Measurements from ENCODE around the gene CFAP221.

Gene CFAP221

GRCh38 chr2:119672161-119672862, 128.1 kb downstream of the CFAP221 start:
- no peak for DNase-seq (ENCODE audit: low read depth)
- H3K27me3 ChIP-seq (replicated peaks; ENCODE audit: control insufficient read depth, insufficient read depth, low read length) = peaks cover 9% of the 10 kb centered on the region
- no peaks in the 10 kb centered on the region for H3K9me3 ChIP-seq (ENCODE audit: control insufficient read depth, low read length)

GRCh38 chr2:119673796-119674195, 129.5 kb downstream of the CFAP221 start:
- no peak for DNase-seq (ENCODE audit: low read depth)
- Histone ChIP-seq H3K36me3 (ENCODE audit: control insufficient read depth, insufficient read depth, low read length, severe bottlenecking) (no peaks in the 10 kb centered on the region), H3K27me3 (replicated peaks; ENCODE audit: control insufficient read depth, insufficient read depth, low read length) (peaks cover 9% of the 10 kb centered on the region), H3K9ac (ENCODE audit: low read length) (no peak overlapping the region), H3K9me3 (ENCODE audit: control insufficient read depth, low read length) (no peaks in the 10 kb centered on the region), H3K4me1 (ENCODE audit: control insufficient read depth, insufficient read depth, low read length) (no peaks in the 10 kb centered on the region), H3K4me3 (ENCODE audit: low read length) (no peak overlapping the region)

More at GRCh38 chr2:119672161-119672862, 128.1 kb downstream of the CFAP221 start:
- Histone ChIP-seq H3K4me1 (ENCODE audit: control insufficient read depth, insufficient read depth, low read length) (no peaks in the 10 kb centered on the region), H3K4me3 (ENCODE audit: low read length) (no peak overlapping the region), H3K36me3 (ENCODE audit: control insufficient read depth, insufficient read depth, low read length, severe bottlenecking) (no peaks in the 10 kb centered on the region), H3K9ac (ENCODE audit: low read length) (no peak overlapping the region)

- H3K27me3 ChIP-seq (replicated peaks; ENCODE audit: control insufficient read depth, insufficient read depth, low read length) = peaks cover 9% of the 10 kb centered on the region
- H3K4me1 ChIP-seq (ENCODE audit: control insufficient read depth, insufficient read depth, low read length) = peaks cover 5% of the 10 kb centered on the region
- H3K4me3 ChIP-seq (ENCODE audit: low read length) = no peak overlapping the region
- no peak overlapping the region for H3K9ac ChIP-seq (ENCODE audit: low read length)
- no peaks in the 10 kb centered on the region for H3K36me3 ChIP-seq (ENCODE audit: control insufficient read depth, insufficient read depth, low read length, severe bottlenecking)
- no peak for DNase-seq (ENCODE audit: low read depth)
- H3K9me3 ChIP-seq (ENCODE audit: control insufficient read depth, low read length) = no peaks in the 10 kb centered on the region
Measured at GRCh38 chr2:119674711-119675500, 130.7 kb downstream of the CFAP221 start.

- DNase-seq (ENCODE audit: low read depth) = no peak
- H3K9ac ChIP-seq (ENCODE audit: low read length) = no peak overlapping the region
- peaks cover 6% of the 10 kb centered on the region for H3K36me3 ChIP-seq (ENCODE audit: control insufficient read depth, insufficient read depth, low read length, severe bottlenecking)
- peaks cover 9% of the 10 kb centered on the region for H3K27me3 ChIP-seq (replicated peaks; ENCODE audit: control insufficient read depth, insufficient read depth, low read length)
- peak overlapping the region; percentile 85 for H3K4me3 ChIP-seq (ENCODE audit: low read length)
- H3K9me3 ChIP-seq (ENCODE audit: control insufficient read depth, low read length) = no peaks in the 10 kb centered on the region
- H3K4me1 ChIP-seq (ENCODE audit: control insufficient read depth, insufficient read depth, low read length) = peaks cover 8% of the 10 kb centered on the region
Measured at GRCh38 chr2:119678021-119678656, 133.9 kb downstream of the CFAP221 start.

GRCh38 chr2:119679526-119679837, 135.2 kb downstream of the CFAP221 start:
- Histone ChIP-seq H3K4me3 (ENCODE audit: low read length) (peak overlapping the region; percentile 85), H3K36me3 (ENCODE audit: control insufficient read depth, insufficient read depth, low read length, severe bottlenecking) (peaks cover 6% of the 10 kb centered on the region), H3K27me3 (replicated peaks; ENCODE audit: control insufficient read depth, insufficient read depth, low read length) (peaks cover 9% of the 10 kb centered on the region), H3K9ac (ENCODE audit: low read length) (peak overlapping the region; percentile 85), H3K4me1 (ENCODE audit: control insufficient read depth, insufficient read depth, low read length) (peaks cover 13% of the 10 kb centered on the region), H3K9me3 (ENCODE audit: control insufficient read depth, low read length) (no peaks in the 10 kb centered on the region)
- DNase-seq (ENCODE audit: low read depth) = no peak

GRCh38 chr2:119679846-119680245, 135.6 kb downstream of the CFAP221 start:
- Histone ChIP-seq H3K4me3 (ENCODE audit: low read length) (peak overlapping the region; percentile 85), H3K9me3 (ENCODE audit: control insufficient read depth, low read length) (no peaks in the 10 kb centered on the region), H3K9ac (ENCODE audit: low read length) (peak overlapping the region; percentile 85), H3K36me3 (ENCODE audit: control insufficient read depth, insufficient read depth, low read length, severe bottlenecking) (peaks cover 6% of the 10 kb centered on the region), H3K27me3 (replicated peaks; ENCODE audit: control insufficient read depth, insufficient read depth, low read length) (peaks cover 9% of the 10 kb centered on the region), H3K4me1 (ENCODE audit: control insufficient read depth, insufficient read depth, low read length) (peaks cover 13% of the 10 kb centered on the region)
- no peak for DNase-seq (ENCODE audit: low read depth)

- Histone ChIP-seq H3K27me3 (replicated peaks; ENCODE audit: control insufficient read depth, insufficient read depth, low read length) (peaks cover 5% of the 10 kb centered on the region), H3K9ac (ENCODE audit: low read length) (no peak overlapping the region), H3K4me1 (ENCODE audit: control insufficient read depth, insufficient read depth, low read length) (peaks cover 13% of the 10 kb centered on the region), H3K9me3 (ENCODE audit: control insufficient read depth, low read length) (no peaks in the 10 kb centered on the region), H3K4me3 (ENCODE audit: low read length) (no peak overlapping the region), H3K36me3 (ENCODE audit: control insufficient read depth, insufficient read depth, low read length, severe bottlenecking) (peaks cover 6% of the 10 kb centered on the region)
- DNase-seq (ENCODE audit: low read depth) = no peak
Measured at GRCh38 chr2:119680457-119681202, 136.4 kb downstream of the CFAP221 start.

- peaks cover 6% of the 10 kb centered on the region for H3K36me3 ChIP-seq (ENCODE audit: control insufficient read depth, insufficient read depth, low read length, severe bottlenecking)
- H3K4me1 ChIP-seq (ENCODE audit: control insufficient read depth, insufficient read depth, low read length) = peaks cover 13% of the 10 kb centered on the region
- H3K27me3 ChIP-seq (replicated peaks; ENCODE audit: control insufficient read depth, insufficient read depth, low read length) = no peaks in the 10 kb centered on the region
- no peak overlapping the region for H3K4me3 ChIP-seq (ENCODE audit: low read length)
- no peak overlapping the region for H3K9ac ChIP-seq (ENCODE audit: low read length)
- no peaks in the 10 kb centered on the region for H3K9me3 ChIP-seq (ENCODE audit: control insufficient read depth, low read length)
- no peak for DNase-seq (ENCODE audit: low read depth)
Measured at GRCh38 chr2:119681203-119681867, 137.1 kb downstream of the CFAP221 start.

GRCh38 chr2:119681868-119682220, 137.6 kb downstream of the CFAP221 start:
- Histone ChIP-seq H3K36me3 (ENCODE audit: control insufficient read depth, insufficient read depth, low read length, severe bottlenecking) (peaks cover 6% of the 10 kb centered on the region), H3K9me3 (ENCODE audit: control insufficient read depth, low read length) (no peaks in the 10 kb centered on the region), H3K4me3 (ENCODE audit: low read length) (no peak overlapping the region), H3K27me3 (replicated peaks; ENCODE audit: control insufficient read depth, insufficient read depth, low read length) (no peaks in the 10 kb centered on the region), H3K9ac (ENCODE audit: low read length) (no peak overlapping the region), H3K4me1 (ENCODE audit: control insufficient read depth, insufficient read depth, low read length) (peaks cover 13% of the 10 kb centered on the region)
- no peak for DNase-seq (ENCODE audit: low read depth)

- Histone ChIP-seq H3K4me3 (ENCODE audit: low read length) (no peak overlapping the region), H3K27me3 (replicated peaks; ENCODE audit: control insufficient read depth, insufficient read depth, low read length) (no peaks in the 10 kb centered on the region), H3K9ac (ENCODE audit: low read length) (no peak overlapping the region), H3K36me3 (ENCODE audit: control insufficient read depth, insufficient read depth, low read length, severe bottlenecking) (peaks cover 6% of the 10 kb centered on the region), H3K9me3 (ENCODE audit: control insufficient read depth, low read length) (no peaks in the 10 kb centered on the region), H3K4me1 (ENCODE audit: control insufficient read depth, insufficient read depth, low read length) (peaks cover 13% of the 10 kb centered on the region)
- DNase-seq (ENCODE audit: low read depth) = no peak
Measured at GRCh38 chr2:119682578-119682977, 138.3 kb downstream of the CFAP221 start.

Measured in adipocyte (in vitro differentiated cells).